ENCODE results near the gene EIF3K.

The EIF3K gene

DNA sequence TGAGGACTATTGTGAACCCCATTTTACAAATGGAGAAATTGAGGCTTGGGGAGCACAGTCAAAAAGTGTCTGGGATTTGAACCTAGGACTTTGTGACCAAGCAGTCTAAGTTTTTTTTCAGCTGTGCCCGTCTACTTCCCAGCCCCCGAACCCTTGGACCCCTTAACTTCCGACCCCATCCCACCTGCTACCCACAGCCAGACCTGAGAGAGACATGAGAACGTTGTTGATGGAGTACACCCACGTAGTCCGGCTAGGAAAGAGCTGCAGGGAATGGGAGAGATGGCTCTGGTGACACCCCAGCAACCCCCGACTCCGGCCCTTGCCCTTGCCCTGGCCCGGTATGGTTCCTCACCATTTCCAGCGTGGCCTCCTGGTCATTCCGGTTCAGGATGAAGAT lies 19.3 kb upstream of the EIF3K start:
- TF ChIP-seq EP300 (IDR thresholded peaks at IDR 0.05; ENCODE audit: borderline replicate concordance), result no peak
- TF ChIP-seq NFIC (IDR thresholded peaks at IDR 0.05), result no peak
- no peak for TF ChIP-seq YY1 (IDR thresholded peaks at IDR 0.05; ENCODE audit: low read depth)

DNA sequence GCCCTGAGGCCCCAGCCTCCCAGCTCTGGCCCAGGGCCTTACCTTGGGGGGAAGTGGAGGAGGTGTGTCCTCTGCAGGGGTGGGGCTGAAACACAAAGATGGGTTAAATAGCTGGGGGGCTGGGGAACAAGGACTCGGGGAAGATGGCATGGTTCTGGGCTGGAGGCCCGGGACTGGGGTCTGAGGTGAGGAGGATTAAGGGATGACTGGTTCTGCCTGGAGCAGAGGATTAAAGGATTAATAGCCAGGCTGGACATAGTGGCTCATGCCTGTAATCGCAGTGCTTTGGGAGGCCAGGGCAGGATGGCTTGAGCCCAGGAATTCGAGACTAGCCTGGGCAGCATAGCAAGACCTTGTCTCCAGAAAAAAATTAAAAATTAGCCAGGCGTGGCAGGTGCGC lies 12.9 kb upstream of the EIF3K start:
- no peak for TF ChIP-seq REST (IDR thresholded peaks at IDR 0.05; ENCODE audit: low read depth)
- TF ChIP-seq, protein P1, sequence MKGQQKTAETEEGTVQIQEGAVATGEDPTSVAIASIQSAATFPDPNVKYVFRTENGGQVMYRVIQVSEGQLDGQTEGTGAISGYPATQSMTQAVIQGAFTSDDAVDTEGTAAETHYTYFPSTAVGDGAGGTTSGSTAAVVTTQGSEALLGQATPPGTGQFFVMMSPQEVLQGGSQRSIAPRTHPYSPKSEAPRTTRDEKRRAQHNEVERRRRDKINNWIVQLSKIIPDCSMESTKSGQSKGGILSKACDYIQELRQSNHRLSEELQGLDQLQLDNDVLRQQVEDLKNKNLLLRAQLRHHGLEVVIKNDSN (IDR thresholded peaks at IDR 0.05), result no peak
- TF ChIP-seq EP300 (IDR thresholded peaks at IDR 0.05; ENCODE audit: borderline replicate concordance), result no peak
- TF ChIP-seq CEBPB (IDR thresholded peaks at IDR 0.05), result no peak
- TF ChIP-seq NFIC (IDR thresholded peaks at IDR 0.05), result no peak
- no peak for TF ChIP-seq FOXM1 (IDR thresholded peaks at IDR 0.05; ENCODE audit: borderline replicate concordance, low read depth)
- no peak for TF ChIP-seq RAD21 (IDR thresholded peaks at IDR 0.05; ENCODE audit: low read depth)
- TF ChIP-seq TEAD4 (IDR thresholded peaks at IDR 0.05), result no peak
- no peak for TF ChIP-seq EGR1 (IDR thresholded peaks at IDR 0.05)
- TF ChIP-seq TCF12 (IDR thresholded peaks at IDR 0.05; ENCODE audit: low read depth), result no peak
- TF ChIP-seq, protein P2, sequence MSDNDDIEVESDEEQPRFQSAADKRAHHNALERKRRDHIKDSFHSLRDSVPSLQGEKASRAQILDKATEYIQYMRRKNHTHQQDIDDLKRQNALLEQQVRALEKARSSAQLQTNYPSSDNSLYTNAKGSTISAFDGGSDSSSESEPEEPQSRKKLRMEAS (IDR thresholded peaks at IDR 0.05), result no peak
- TF ChIP-seq CREB1 (IDR thresholded peaks at IDR 0.05; ENCODE audit: low read depth), result no peak
- TF ChIP-seq YY1 (IDR thresholded peaks at IDR 0.05; ENCODE audit: low read depth), result no peak
- no peak for TF ChIP-seq TAF1 (IDR thresholded peaks at IDR 0.05; ENCODE audit: low read depth)
- TF ChIP-seq ZBTB7A (IDR thresholded peaks at IDR 0.05; ENCODE audit: low read depth), result no peak

DNA sequence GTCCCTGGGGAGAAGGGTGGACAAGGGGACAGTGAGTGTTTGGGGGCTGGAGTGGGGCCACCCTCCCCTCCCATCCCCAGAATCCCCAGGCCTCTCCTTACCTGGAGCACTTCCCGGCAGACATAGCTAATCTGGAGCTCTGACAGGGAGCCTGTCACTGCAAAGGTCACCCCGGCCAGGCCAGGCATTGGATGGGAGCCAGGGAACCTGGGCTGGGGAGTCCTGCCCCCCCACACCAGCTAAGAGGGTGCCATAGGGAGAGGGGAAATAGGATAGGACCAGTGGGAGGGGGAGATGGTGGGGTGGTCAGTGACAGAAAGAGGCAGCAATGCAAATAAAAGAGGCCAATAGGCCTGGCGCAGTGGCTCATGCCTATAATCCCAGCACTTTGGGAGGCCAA lies 4.7 kb upstream of the EIF3K start:
- TF ChIP-seq TAF1 (IDR thresholded peaks at IDR 0.05; ENCODE audit: low read depth) (no peak), NFIC (IDR thresholded peaks at IDR 0.05) (no peak), CEBPB (IDR thresholded peaks at IDR 0.05) (no peak), EGR1 (IDR thresholded peaks at IDR 0.05) (no peak), CREB1 (IDR thresholded peaks at IDR 0.05; ENCODE audit: low read depth) (no peak), EP300 (IDR thresholded peaks at IDR 0.05; ENCODE audit: borderline replicate concordance) (no peak), TEAD4 (IDR thresholded peaks at IDR 0.05) (no peak), FOXM1 (IDR thresholded peaks at IDR 0.05; ENCODE audit: borderline replicate concordance, low read depth) (no peak), YY1 (IDR thresholded peaks at IDR 0.05; ENCODE audit: low read depth) (no peak)

GRCh38 chr19:38615007-38615581 lies 3.9 kb upstream of the EIF3K start:
- TF ChIP-seq CREB1 (IDR thresholded peaks at IDR 0.05; ENCODE audit: low read depth) (no peak), REST (IDR thresholded peaks at IDR 0.05; ENCODE audit: low read depth) (no peak), TEAD4 (IDR thresholded peaks at IDR 0.05) (no peak)
- TF ChIP-seq, protein P1 (IDR thresholded peaks at IDR 0.05), result 0 out of 2 replicates have a peak, but pooled peaks have one; percentile 14

DNA sequence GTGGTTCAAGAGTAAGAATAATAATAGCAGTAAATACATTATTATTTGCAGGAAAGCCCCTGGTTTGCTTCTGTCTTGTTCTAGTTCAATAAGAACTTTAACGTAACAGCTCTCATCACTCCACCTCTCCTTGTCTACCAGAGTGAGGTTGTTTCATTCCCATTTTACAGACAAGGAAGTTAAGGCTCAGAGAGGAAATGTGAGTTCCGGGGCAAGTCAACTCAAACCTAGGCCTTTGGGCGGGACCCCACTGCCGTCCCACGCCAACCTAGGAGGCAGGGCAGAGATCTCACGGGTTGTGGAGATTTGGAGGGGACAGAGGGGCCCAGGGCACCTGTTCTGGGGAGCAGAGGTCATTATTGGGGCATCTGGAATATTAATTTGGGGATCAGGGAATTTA lies 2.7 kb upstream of the EIF3K start:
- TF ChIP-seq, protein P1 (IDR thresholded peaks at IDR 0.05), result no peak
- TF ChIP-seq RAD21 (IDR thresholded peaks at IDR 0.05; ENCODE audit: low read depth) (no peak), CEBPB (IDR thresholded peaks at IDR 0.05) (no peak), TEAD4 (IDR thresholded peaks at IDR 0.05) (no peak), YY1 (IDR thresholded peaks at IDR 0.05; ENCODE audit: low read depth) (no peak), NFIC (IDR thresholded peaks at IDR 0.05) (no peak), TCF12 (IDR thresholded peaks at IDR 0.05; ENCODE audit: low read depth) (no peak), EP300 (IDR thresholded peaks at IDR 0.05; ENCODE audit: borderline replicate concordance) (no peak), FOXM1 (IDR thresholded peaks at IDR 0.05; ENCODE audit: borderline replicate concordance, low read depth) (no peak), REST (IDR thresholded peaks at IDR 0.05; ENCODE audit: low read depth) (no peak), ZBTB7A (IDR thresholded peaks at IDR 0.05; ENCODE audit: low read depth) (no peak), CREB1 (IDR thresholded peaks at IDR 0.05; ENCODE audit: low read depth) (no peak), EGR1 (IDR thresholded peaks at IDR 0.05) (no peak), TAF1 (IDR thresholded peaks at IDR 0.05; ENCODE audit: low read depth) (no peak)
- TF ChIP-seq, protein P2 (IDR thresholded peaks at IDR 0.05), result no peak

Measured in Ishikawa (cell line).